Endodermal cell (in vitro differentiated cells): ENCODE results near the gene FAT1. TPM values are rescaled to one million over a fixed set of nuclear protein-coding genes. Genes with fewer than 3 reads are reported as not detected.

Experiments
- DNase-seq: peaks from one replicate; pipeline ENCODE4 v3.0.0-alpha.2; 2017
- H3K27ac ChIP-seq: 2 replicates; pipeline ENCODE4 v1.5.1; 2013; ENCODE audit warnings: mild to moderate bottlenecking, low read depth, low read length, moderate library complexity
- H3K27me3 ChIP-seq: 2 replicates; pipeline ENCODE4 v1.6.1; 2013; ENCODE audit warnings: mild to moderate bottlenecking, low read length, moderate library complexity; ENCODE audit not compliant: insufficient read depth, control insufficient read depth, poor library complexity, severe bottlenecking
- H3K36me3 ChIP-seq: 2 replicates; pipeline ENCODE4 v1.7.0; 2013; ENCODE audit warnings: mild to moderate bottlenecking, low read length, moderate library complexity; ENCODE audit not compliant: control insufficient read depth, insufficient read depth
- H3K4me1 ChIP-seq: one replicate; pipeline ENCODE4 v1.7.0; 2013; ENCODE audit warnings: low read length; ENCODE audit not compliant: control insufficient read depth, insufficient read depth
- H3K4me3 ChIP-seq: 2 replicates; pipeline ENCODE4 v1.5.1; 2013; ENCODE audit warnings: mild to moderate bottlenecking, low read length, moderate library complexity
- H3K9ac ChIP-seq: 2 replicates; pipeline ENCODE4 v1.6.1; 2013; ENCODE audit warnings: mild to moderate bottlenecking, low read length, moderate library complexity; ENCODE audit not compliant: poor library complexity, severe bottlenecking; ENCODE audit errors: extremely low read depth
- H3K9me3 ChIP-seq: 2 replicates; pipeline ENCODE4 v1.6.1; 2013; ENCODE audit warnings: mild to moderate bottlenecking, low read length, moderate library complexity; ENCODE audit not compliant: control insufficient read depth
- H3K27ac Mint-ChIP-seq: 2 replicates; pipeline ENCODE4 v1.8.0; 2020; ENCODE audit warnings: mixed read lengths
- H3K27me3 Mint-ChIP-seq: 2 replicates; pipeline ENCODE4 v1.8.0; 2021; ENCODE audit warnings: mild to moderate bottlenecking, mixed read lengths; ENCODE audit not compliant: insufficient read depth
- H3K36me3 Mint-ChIP-seq: 2 replicates; pipeline ENCODE4 v1.8.0; 2020; ENCODE audit warnings: low read depth, mixed read lengths
- H3K4me1 Mint-ChIP-seq: 2 replicates; pipeline ENCODE4 v1.8.0; 2020; ENCODE audit warnings: mixed read lengths
- H3K4me3 Mint-ChIP-seq: 2 replicates; pipeline ENCODE4 v1.8.0; 2020; ENCODE audit warnings: mild to moderate bottlenecking, moderate library complexity, mixed read lengths
- H3K9me3 Mint-ChIP-seq: 2 replicates; pipeline ENCODE4 v1.8.0; 2020; ENCODE audit warnings: mild to moderate bottlenecking, mixed read lengths
- WGBS, 2 experiments: methylation state at CpG; one replicate each; pipeline versions ENCODE4 v1.1.5 to v1.1.7; 2013; ENCODE audit warnings: missing lambda C conversion rate in 2 of 2, mixed read lengths in 1 of 2; ENCODE audit not compliant: insufficient coverage in 1 of 2, insufficient read length in 1 of 2; 5-methylcytosine and 5-hydroxymethylcytosine counted together
- total RNA-seq, 2 donors: library from RNA; stranded (reverse); fragmentation: NEBNext Ultra II Directional in 1 of 2; extraction: Animal tissue kit (Norgen Biotek cat#: 25700) in 1 of 2; gene quantifications; 2 replicates in 1 of 2; 3 replicates in 1 of 2; pipeline ENCODE4 v1.2.1, GENCODE V29; 2021
- TF ChIP-seq, protein P1 (sequence below): fragments of 200-600 bp; sonication (generic); conservative IDR thresholded peaks from 2 replicates; pipeline ENCODE4 v1.5.0; 2021; ENCODE audit warnings: antibody characterized with exemption, mild to moderate bottlenecking

Gene FAT1
- total RNA-seq, 2 donors from 2014 or later: 66.6 to 77.8 TPM

DNA sequence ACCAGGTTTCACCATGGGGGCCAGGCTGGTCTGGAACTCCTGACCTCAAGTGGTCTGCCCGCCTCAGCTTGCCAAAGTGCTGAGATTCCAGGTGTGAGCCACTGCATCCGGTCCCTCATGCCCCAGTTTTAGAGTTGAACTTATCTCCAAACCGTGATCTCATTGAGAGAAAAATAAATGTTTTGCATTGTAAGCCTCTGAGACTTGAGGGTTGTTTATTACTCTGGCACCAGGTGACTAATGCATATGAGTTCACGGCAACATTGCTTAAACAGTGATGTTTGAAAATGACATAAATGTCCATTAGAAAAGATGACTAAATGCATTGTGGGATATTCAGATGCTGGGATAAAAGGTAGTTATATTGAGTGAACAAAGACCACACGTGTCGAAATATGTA, 22.9 kb upstream of the FAT1 start:
- Mint-ChIP-seq H3K4me1 (peaks cover 7% of the 10 kb centered on the region), H3K27ac (no peak overlapping the region)
- WGBS, 2 experiments: 88 to 93% methylated on average over 4 to 5 of the region's 6 CpGs

DNA sequence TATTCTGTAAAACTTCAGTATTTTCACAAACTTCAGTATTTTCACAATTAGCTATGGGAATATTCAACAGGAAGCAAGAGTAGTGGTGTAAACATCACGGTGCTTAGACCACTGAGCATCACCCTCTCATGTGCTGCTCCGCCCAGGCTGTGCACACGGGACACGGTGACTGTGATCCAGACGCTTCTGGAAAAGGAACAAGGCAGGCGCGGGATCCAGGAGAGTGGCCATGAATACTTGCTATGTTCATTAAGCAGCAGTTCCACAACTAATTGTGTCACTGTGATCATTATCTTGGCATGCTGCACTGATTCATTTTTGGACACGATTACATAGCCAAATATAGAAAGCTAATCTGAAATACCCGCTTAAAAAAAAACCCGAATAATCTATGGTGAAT, 19.6 kb upstream of the FAT1 start:
- Histone ChIP-seq H3K27me3 (no peaks in the 10 kb centered on the region), H3K4me1 (no peaks in the 10 kb centered on the region), H3K36me3 (no peaks in the 10 kb centered on the region), H3K27ac (no peak overlapping the region), H3K4me3 (no peak overlapping the region), H3K9me3 (no peaks in the 10 kb centered on the region), H3K9ac (no peak overlapping the region)
- no peaks in the 10 kb centered on the region for H3K27me3 Mint-ChIP-seq
- peaks cover 7% of the 10 kb centered on the region for H3K4me1 Mint-ChIP-seq
- H3K36me3 Mint-ChIP-seq: no peaks in the 10 kb centered on the region
- 94 to 97% methylated on average over 8 to 10 of the region's 10 CpGs for WGBS, 2 experiments
- DNase-seq: no peak
- TF ChIP-seq, protein P1, sequence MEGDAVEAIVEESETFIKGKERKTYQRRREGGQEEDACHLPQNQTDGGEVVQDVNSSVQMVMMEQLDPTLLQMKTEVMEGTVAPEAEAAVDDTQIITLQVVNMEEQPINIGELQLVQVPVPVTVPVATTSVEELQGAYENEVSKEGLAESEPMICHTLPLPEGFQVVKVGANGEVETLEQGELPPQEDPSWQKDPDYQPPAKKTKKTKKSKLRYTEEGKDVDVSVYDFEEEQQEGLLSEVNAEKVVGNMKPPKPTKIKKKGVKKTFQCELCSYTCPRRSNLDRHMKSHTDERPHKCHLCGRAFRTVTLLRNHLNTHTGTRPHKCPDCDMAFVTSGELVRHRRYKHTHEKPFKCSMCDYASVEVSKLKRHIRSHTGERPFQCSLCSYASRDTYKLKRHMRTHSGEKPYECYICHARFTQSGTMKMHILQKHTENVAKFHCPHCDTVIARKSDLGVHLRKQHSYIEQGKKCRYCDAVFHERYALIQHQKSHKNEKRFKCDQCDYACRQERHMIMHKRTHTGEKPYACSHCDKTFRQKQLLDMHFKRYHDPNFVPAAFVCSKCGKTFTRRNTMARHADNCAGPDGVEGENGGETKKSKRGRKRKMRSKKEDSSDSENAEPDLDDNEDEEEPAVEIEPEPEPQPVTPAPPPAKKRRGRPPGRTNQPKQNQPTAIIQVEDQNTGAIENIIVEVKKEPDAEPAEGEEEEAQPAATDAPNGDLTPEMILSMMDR: no peak
- H3K4me3 Mint-ChIP-seq: no peak overlapping the region
- H3K27ac Mint-ChIP-seq: no peak overlapping the region
- H3K9me3 Mint-ChIP-seq: no peaks in the 10 kb centered on the region

More for the DNA sequence above, 22.9 kb upstream of the FAT1 start:
- Histone ChIP-seq H3K4me3 (no peak overlapping the region), H3K9me3 (no peaks in the 10 kb centered on the region), H3K27ac (no peak overlapping the region), H3K4me1 (no peaks in the 10 kb centered on the region), H3K36me3 (no peaks in the 10 kb centered on the region), H3K9ac (no peak overlapping the region), H3K27me3 (no peaks in the 10 kb centered on the region)
- H3K9me3 Mint-ChIP-seq: no peaks in the 10 kb centered on the region
- H3K27me3 Mint-ChIP-seq: peaks cover 2% of the 10 kb centered on the region
- TF ChIP-seq, protein P1: no peak
- H3K36me3 Mint-ChIP-seq: no peaks in the 10 kb centered on the region
- no peak overlapping the region for H3K4me3 Mint-ChIP-seq
- no peak for DNase-seq

DNA sequence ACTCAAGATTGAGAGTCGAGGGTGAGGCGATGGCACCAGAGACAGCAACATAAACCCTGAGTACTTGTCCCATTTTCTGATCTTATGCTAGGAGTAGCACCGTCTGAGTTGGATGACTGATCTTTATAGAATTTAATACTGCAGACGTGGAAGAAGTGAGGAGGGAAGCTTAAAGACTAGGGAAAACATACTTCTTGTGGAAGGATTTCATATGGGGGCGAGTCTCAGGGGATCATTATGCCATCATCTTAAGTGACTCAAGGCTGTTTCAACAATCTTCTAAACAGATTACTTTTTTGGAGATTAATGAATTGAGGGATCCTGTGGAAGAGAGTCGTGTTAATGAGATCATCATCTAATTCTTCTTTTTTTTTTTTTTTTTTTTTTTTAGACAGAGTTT, 17.2 kb upstream of the FAT1 start:
- no peak overlapping the region for H3K27ac Mint-ChIP-seq
- peaks cover 9% of the 10 kb centered on the region for H3K4me1 Mint-ChIP-seq
- DNase-seq: no peak
- no peaks in the 10 kb centered on the region for H3K27me3 ChIP-seq
- 83 to 96% methylated on average over 1 to 5 of the region's 6 CpGs for WGBS, 2 experiments
- no peak overlapping the region for H3K27ac ChIP-seq
- H3K9me3 Mint-ChIP-seq: no peaks in the 10 kb centered on the region
- H3K27me3 Mint-ChIP-seq: peaks cover 2% of the 10 kb centered on the region
- no peaks in the 10 kb centered on the region for H3K9me3 ChIP-seq
- no peak overlapping the region for H3K4me3 ChIP-seq
- no peaks in the 10 kb centered on the region for H3K4me1 ChIP-seq
- TF ChIP-seq, protein P1: no peak
- no peak overlapping the region for H3K9ac ChIP-seq
- H3K36me3 ChIP-seq: no peaks in the 10 kb centered on the region
- H3K36me3 Mint-ChIP-seq: no peaks in the 10 kb centered on the region
- H3K4me3 Mint-ChIP-seq: no peak overlapping the region
